Stomach (tissue), 4 donors: ENCODE measurements around the gene NHS.

Experiments used
- CTCF ChIP-seq, 7 experiments: fragments of 450-650 bp in 4 of 7; fragments of 200-600 bp in 3 of 7; sonication (generic) in 3 of 7; IDR thresholded peaks; one replicate each; pipeline ENCODE4 v1.5.1; 2016 to 2019; ENCODE audit warnings: antibody characterized with exemption in 7 of 7, control low read depth in 2 of 7, mild to moderate bottlenecking in 1 of 7
- POLR2A ChIP-seq, 4 donors: fragments of 450-650 bp; IDR thresholded peaks; one replicate each; pipeline ENCODE4 v1.6.1; 2016; ENCODE audit warnings: antibody characterized with exemption in 4 of 4, control low read depth in 2 of 4, mild to moderate bottlenecking in 1 of 4, moderate library complexity in 1 of 4
- POLR2AphosphoS5 ChIP-seq, 3 donors: sonication (generic); formaldehyde crosslinking; IDR thresholded peaks; one replicate each; pipeline ENCODE4 v1.6.1; 2016; ENCODE audit warnings: antibody characterized with exemption in 3 of 3

GRCh38 chrX:17496407-17496806 is 121.4 kb downstream of the NHS start:
- TF ChIP-seq CTCF (IDR thresholded peaks at IDR 0.05) (no peak), POLR2A (IDR thresholded peaks at IDR 0.05) (no peak), POLR2AphosphoS5 (IDR thresholded peaks at IDR 0.05) (no peak)
